Measurements from ENCODE around the gene SPR.
"Not testable (repeated sequence)": the region's sequence is repeated elsewhere in the genome, so short reads cannot be mapped to it uniquely, and the experiment has no call there.

SPR gene

DNA sequence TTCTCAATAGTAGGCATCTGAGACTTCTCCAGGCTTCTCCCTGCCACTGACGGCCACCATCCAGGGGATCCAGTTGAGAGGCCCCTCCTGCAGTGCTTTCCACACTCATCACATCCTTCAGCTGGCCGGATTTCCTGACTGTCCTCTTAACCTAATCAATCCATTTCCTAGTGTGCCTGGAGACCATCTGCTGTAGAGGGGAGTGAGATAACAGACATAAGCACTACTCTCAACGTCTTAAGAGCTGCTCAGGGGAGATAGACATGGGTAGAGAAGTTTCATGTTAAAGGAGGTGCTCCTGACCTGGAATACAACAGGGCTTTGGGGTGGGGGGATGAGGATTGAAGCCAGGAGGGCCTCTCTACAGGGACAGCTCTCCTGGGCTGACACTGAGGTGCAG is 14.2 kb downstream of the SPR start:
- Histone ChIP-seq H3K4me3 (replicated peaks; ENCODE audit: insufficient read depth, low read length) (no peak overlapping the region), H3K27me3 (ENCODE audit: insufficient read depth, poor library complexity, severe bottlenecking) (peaks cover 25% of the 10 kb centered on the region), H3K27ac (replicated peaks) (no peak overlapping the region)
- DNase-seq (ENCODE audit: low read depth in 1 of 2, low spot score in 1 of 2), result no peak
- TF ChIP-seq, protein P1, sequence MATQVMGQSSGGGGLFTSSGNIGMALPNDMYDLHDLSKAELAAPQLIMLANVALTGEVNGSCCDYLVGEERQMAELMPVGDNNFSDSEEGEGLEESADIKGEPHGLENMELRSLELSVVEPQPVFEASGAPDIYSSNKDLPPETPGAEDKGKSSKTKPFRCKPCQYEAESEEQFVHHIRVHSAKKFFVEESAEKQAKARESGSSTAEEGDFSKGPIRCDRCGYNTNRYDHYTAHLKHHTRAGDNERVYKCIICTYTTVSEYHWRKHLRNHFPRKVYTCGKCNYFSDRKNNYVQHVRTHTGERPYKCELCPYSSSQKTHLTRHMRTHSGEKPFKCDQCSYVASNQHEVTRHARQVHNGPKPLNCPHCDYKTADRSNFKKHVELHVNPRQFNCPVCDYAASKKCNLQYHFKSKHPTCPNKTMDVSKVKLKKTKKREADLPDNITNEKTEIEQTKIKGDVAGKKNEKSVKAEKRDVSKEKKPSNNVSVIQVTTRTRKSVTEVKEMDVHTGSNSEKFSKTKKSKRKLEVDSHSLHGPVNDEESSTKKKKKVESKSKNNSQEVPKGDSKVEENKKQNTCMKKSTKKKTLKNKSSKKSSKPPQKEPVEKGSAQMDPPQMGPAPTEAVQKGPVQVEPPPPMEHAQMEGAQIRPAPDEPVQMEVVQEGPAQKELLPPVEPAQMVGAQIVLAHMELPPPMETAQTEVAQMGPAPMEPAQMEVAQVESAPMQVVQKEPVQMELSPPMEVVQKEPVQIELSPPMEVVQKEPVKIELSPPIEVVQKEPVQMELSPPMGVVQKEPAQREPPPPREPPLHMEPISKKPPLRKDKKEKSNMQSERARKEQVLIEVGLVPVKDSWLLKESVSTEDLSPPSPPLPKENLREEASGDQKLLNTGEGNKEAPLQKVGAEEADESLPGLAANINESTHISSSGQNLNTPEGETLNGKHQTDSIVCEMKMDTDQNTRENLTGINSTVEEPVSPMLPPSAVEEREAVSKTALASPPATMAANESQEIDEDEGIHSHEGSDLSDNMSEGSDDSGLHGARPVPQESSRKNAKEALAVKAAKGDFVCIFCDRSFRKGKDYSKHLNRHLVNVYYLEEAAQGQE (IDR thresholded peaks at IDR 0.05; ENCODE audit: insufficient replicate concordance, low read depth), result no peak
- no peak for TF ChIP-seq POLR2AphosphoS5 (IDR thresholded peaks at IDR 0.05; ENCODE audit: low read depth)
- no peak for TF ChIP-seq GABPA (IDR thresholded peaks at IDR 0.05; ENCODE audit: low read depth)
- TF ChIP-seq SPI1 (IDR thresholded peaks at IDR 0.05; ENCODE audit: borderline replicate concordance, low read depth), result no peak
- TF ChIP-seq, protein P2, sequence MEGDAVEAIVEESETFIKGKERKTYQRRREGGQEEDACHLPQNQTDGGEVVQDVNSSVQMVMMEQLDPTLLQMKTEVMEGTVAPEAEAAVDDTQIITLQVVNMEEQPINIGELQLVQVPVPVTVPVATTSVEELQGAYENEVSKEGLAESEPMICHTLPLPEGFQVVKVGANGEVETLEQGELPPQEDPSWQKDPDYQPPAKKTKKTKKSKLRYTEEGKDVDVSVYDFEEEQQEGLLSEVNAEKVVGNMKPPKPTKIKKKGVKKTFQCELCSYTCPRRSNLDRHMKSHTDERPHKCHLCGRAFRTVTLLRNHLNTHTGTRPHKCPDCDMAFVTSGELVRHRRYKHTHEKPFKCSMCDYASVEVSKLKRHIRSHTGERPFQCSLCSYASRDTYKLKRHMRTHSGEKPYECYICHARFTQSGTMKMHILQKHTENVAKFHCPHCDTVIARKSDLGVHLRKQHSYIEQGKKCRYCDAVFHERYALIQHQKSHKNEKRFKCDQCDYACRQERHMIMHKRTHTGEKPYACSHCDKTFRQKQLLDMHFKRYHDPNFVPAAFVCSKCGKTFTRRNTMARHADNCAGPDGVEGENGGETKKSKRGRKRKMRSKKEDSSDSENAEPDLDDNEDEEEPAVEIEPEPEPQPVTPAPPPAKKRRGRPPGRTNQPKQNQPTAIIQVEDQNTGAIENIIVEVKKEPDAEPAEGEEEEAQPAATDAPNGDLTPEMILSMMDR (IDR thresholded peaks at IDR 0.05; ENCODE audit: insufficient read depth, low read length), result no peak

DNA sequence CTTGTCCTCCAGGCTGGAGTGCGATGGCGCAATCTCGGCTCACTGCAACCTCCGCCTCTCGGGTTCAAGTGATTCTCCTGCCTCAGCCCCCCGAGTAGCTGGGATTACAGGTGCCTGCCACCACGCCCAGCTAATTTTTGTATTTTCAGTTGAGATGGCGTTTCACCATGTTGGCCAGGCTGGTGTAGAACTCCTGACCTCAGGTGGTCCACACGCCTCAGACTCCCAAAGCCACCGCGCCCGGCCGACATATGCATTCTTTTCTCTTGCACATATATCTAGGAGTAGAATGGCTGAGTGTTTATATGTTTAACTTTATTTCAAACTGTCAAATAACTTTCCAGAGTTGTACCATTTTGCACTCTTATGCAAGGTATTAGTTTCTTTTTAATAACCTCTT is 20.2 kb downstream of the SPR start:
- DNase-seq (ENCODE audit: low read depth in 1 of 2, low spot score in 1 of 2); H3K4me3 ChIP-seq (replicated peaks; ENCODE audit: insufficient read depth, low read length); H3K27ac ChIP-seq (replicated peaks): not testable (repeated sequence)
- peaks cover 45% of the 10 kb centered on the region for H3K27me3 ChIP-seq (ENCODE audit: insufficient read depth, poor library complexity, severe bottlenecking)

DNA sequence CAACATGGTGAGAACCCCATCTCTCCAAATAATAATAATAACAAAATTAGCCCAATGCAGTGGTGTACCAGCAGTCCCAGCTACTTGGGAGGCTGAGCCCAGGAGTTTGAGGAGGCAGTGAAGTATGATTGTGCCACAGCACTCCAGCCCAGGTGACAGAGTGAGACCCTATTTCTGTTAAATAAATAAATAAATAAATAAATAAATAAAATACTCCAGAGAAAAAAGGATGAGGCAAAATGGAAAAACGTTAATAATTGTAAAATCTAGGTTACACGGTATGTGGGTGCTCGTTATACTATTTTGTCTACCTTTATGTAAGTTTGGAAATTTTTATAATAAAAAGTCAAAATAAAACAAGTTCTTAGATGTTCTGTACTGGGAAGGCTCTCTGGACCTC is 21.5 kb downstream of the SPR start:
- H3K27ac ChIP-seq (replicated peaks), result no peak overlapping the region
- TF ChIP-seq POLR2AphosphoS5 (IDR thresholded peaks at IDR 0.05; ENCODE audit: low read depth) (no peak), GABPA (IDR thresholded peaks at IDR 0.05; ENCODE audit: low read depth) (no peak), SPI1 (IDR thresholded peaks at IDR 0.05; ENCODE audit: borderline replicate concordance, low read depth) (no peak)
- TF ChIP-seq, protein P1 (IDR thresholded peaks at IDR 0.05; ENCODE audit: insufficient replicate concordance, low read depth), result no peak
- TF ChIP-seq, protein P2 (IDR thresholded peaks at IDR 0.05; ENCODE audit: insufficient read depth, low read length), result no peak
- no peak overlapping the region for H3K4me3 ChIP-seq (replicated peaks; ENCODE audit: insufficient read depth, low read length)
- DNase-seq (ENCODE audit: low read depth in 1 of 2, low spot score in 1 of 2), result no peak
- peaks cover 45% of the 10 kb centered on the region for H3K27me3 ChIP-seq (ENCODE audit: insufficient read depth, poor library complexity, severe bottlenecking)

DNA sequence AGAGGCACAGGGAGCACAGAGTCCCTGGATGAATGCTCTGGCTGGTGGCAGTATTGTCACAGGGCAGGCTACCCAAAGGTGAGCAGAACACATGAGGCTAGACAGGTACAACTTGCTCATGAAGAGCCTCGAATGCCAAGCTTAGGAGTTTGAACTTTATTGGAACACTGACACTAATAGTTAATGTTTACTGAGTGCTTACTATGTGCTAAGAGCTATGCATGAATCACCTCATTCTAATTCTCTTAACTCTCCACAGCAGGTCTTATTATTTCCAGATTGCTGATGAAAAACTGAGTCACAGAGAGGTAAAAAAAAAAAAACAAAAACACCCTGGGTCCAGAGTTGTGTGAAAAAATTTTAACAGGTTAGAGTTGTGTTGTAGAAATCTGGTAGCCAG is 24.0 kb downstream of the SPR start:
- H3K27me3 ChIP-seq (ENCODE audit: insufficient read depth, poor library complexity, severe bottlenecking), result peaks cover 62% of the 10 kb centered on the region
- DNase-seq (ENCODE audit: low read depth in 1 of 2, low spot score in 1 of 2), result no peak
- TF ChIP-seq, protein P1 (IDR thresholded peaks at IDR 0.05; ENCODE audit: insufficient replicate concordance, low read depth), result no peak
- no peak for TF ChIP-seq SPI1 (IDR thresholded peaks at IDR 0.05; ENCODE audit: borderline replicate concordance, low read depth)
- no peak for TF ChIP-seq POLR2AphosphoS5 (IDR thresholded peaks at IDR 0.05; ENCODE audit: low read depth)
- TF ChIP-seq, protein P2 (IDR thresholded peaks at IDR 0.05; ENCODE audit: insufficient read depth, low read length), result no peak
- no peak for TF ChIP-seq GABPA (IDR thresholded peaks at IDR 0.05; ENCODE audit: low read depth)
- no peak overlapping the region for H3K27ac ChIP-seq (replicated peaks)
- H3K4me3 ChIP-seq (replicated peaks; ENCODE audit: insufficient read depth, low read length), result no peak overlapping the region

Measured in HL-60 (cell line).